ENCODE measurements around the gene CST7. TPM values are rescaled to one million over a fixed set of nuclear protein-coding genes. Genes with fewer than 3 reads are reported as not detected.

Gene CST7
- total and polyA plus RNA-seq, 2 experiments from 2014 or later: not detected

DNA sequence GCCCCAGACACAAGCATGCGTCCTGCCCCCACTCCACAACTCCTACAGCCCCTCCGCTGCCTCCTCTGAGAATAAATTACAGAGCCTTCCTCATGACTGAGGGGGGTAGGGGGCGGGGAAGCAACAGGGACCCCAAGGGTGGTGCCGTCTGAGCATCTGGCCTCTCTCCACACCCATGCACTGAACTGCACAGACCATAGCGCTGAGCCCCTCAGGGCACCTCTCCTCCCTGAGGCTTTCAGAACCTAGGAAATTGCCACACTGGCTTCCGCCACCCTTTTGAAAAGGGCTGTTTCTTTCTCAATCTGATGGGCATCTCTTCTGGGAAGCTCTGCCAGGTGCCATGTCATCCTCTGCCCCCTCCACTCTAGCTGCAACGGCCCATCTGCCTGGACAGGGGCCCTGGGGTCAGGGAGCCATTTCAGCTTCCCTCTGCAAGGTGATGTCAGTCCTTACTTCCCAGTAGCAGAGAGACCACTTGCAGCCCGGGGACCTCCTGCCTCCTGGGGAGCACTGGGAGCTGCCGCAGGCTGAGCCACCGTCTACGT is 2.5 kb downstream of the CST7 start:
- DNase-seq (ENCODE audit: low spot score) (no peak), ATAC-seq (no peak)
- peaks cover 11% of the 10 kb centered on the region for H3K9me3 Mint-ChIP-seq
- Histone ChIP-seq H3K4me1 (ENCODE audit: insufficient read depth) (no peaks in the 10 kb centered on the region), H3F3A (replicated peaks; ENCODE audit: low read depth) (no peaks in the 10 kb centered on the region), H3K27me3 (ENCODE audit: insufficient read depth) (no peaks in the 10 kb centered on the region), H4K20me1 (replicated peaks; ENCODE audit: insufficient read depth) (no peaks in the 10 kb centered on the region), H3K36me3 (ENCODE audit: insufficient read depth) (no peaks in the 10 kb centered on the region), H3K4me3 (no peak overlapping the region), H3K79me2 (replicated peaks; ENCODE audit: insufficient read depth) (no peaks in the 10 kb centered on the region), H3K27ac (ENCODE audit: low read depth) (no peak overlapping the region), H3K9me2 (ENCODE audit: insufficient read depth) (no peaks in the 10 kb centered on the region), H3K4me2 (no peak overlapping the region), H2AFZ (no peak overlapping the region)
- no peak overlapping the region for H3K4me3 Mint-ChIP-seq
- no peak overlapping the region for H3K27ac Mint-ChIP-seq
- H3K36me3 Mint-ChIP-seq (ENCODE audit: low read depth): peaks cover 3% of the 10 kb centered on the region; the same call in 1 of the 3 replicates
- H3K27me3 Mint-ChIP-seq (ENCODE audit: insufficient read depth, low read depth, poor library complexity): peaks cover 8% of the 10 kb centered on the region
- TF ChIP-seq, protein P1, sequence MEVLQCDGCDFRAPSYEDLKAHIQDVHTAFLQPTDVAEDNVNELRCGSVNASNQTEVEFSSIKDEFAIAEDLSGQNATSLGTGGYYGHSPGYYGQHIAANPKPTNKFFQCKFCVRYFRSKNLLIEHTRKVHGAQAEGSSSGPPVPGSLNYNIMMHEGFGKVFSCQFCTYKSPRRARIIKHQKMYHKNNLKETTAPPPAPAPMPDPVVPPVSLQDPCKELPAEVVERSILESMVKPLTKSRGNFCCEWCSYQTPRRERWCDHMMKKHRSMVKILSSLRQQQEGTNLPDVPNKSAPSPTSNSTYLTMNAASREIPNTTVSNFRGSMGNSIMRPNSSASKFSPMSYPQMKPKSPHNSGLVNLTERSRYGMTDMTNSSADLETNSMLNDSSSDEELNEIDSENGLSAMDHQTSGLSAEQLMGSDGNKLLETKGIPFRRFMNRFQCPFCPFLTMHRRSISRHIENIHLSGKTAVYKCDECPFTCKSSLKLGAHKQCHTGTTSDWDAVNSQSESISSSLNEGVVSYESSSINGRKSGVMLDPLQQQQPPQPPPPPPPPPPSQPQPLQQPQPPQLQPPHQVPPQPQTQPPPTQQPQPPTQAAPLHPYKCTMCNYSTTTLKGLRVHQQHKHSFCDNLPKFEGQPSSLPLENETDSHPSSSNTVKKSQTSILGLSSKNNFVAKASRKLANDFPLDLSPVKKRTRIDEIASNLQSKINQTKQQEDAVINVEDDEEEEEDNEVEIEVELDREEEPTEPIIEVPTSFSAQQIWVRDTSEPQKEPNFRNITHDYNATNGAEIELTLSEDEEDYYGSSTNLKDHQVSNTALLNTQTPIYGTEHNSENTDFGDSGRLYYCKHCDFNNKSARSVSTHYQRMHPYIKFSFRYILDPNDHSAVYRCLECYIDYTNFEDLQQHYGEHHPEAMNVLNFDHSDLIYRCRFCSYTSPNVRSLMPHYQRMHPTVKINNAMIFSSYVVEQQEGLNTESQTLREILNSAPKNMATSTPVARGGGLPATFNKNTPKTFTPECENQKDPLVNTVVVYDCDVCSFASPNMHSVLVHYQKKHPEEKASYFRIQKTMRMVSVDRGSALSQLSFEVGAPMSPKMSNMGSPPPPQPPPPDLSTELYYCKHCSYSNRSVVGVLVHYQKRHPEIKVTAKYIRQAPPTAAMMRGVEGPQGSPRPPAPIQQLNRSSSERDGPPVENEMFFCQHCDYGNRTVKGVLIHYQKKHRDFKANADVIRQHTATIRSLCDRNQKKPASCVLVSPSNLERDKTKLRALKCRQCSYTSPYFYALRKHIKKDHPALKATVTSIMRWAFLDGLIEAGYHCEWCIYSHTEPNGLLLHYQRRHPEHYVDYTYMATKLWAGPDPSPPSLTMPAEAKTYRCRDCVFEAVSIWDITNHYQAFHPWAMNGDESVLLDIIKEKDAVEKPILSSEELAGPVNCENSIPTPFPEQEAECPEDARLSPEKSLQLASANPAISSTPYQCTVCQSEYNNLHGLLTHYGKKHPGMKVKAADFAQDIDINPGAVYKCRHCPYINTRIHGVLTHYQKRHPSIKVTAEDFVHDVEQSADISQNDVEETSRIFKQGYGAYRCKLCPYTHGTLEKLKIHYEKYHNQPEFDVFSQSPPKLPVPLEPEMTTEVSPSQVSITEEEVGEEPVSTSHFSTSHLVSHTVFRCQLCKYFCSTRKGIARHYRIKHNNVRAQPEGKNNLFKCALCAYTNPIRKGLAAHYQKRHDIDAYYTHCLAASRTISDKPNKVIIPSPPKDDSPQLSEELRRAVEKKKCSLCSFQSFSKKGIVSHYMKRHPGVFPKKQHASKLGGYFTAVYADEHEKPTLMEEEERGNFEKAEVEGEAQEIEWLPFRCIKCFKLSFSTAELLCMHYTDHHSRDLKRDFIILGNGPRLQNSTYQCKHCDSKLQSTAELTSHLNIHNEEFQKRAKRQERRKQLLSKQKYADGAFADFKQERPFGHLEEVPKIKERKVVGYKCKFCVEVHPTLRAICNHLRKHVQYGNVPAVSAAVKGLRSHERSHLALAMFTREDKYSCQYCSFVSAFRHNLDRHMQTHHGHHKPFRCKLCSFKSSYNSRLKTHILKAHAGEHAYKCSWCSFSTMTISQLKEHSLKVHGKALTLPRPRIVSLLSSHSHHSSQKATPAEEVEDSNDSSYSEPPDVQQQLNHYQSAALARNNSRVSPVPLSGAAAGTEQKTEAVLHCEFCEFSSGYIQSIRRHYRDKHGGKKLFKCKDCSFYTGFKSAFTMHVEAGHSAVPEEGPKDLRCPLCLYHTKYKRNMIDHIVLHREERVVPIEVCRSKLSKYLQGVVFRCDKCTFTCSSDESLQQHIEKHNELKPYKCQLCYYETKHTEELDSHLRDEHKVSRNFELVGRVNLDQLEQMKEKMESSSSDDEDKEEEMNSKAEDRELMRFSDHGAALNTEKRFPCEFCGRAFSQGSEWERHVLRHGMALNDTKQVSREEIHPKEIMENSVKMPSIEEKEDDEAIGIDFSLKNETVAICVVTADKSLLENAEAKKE (CRISPR knock-in tag; IDR thresholded peaks at IDR 0.05): no peak
- no peak for TF ChIP-seq JUNB (IDR thresholded peaks at IDR 0.05; ENCODE audit: unreplicated experiment)
- TF ChIP-seq, protein P2, sequence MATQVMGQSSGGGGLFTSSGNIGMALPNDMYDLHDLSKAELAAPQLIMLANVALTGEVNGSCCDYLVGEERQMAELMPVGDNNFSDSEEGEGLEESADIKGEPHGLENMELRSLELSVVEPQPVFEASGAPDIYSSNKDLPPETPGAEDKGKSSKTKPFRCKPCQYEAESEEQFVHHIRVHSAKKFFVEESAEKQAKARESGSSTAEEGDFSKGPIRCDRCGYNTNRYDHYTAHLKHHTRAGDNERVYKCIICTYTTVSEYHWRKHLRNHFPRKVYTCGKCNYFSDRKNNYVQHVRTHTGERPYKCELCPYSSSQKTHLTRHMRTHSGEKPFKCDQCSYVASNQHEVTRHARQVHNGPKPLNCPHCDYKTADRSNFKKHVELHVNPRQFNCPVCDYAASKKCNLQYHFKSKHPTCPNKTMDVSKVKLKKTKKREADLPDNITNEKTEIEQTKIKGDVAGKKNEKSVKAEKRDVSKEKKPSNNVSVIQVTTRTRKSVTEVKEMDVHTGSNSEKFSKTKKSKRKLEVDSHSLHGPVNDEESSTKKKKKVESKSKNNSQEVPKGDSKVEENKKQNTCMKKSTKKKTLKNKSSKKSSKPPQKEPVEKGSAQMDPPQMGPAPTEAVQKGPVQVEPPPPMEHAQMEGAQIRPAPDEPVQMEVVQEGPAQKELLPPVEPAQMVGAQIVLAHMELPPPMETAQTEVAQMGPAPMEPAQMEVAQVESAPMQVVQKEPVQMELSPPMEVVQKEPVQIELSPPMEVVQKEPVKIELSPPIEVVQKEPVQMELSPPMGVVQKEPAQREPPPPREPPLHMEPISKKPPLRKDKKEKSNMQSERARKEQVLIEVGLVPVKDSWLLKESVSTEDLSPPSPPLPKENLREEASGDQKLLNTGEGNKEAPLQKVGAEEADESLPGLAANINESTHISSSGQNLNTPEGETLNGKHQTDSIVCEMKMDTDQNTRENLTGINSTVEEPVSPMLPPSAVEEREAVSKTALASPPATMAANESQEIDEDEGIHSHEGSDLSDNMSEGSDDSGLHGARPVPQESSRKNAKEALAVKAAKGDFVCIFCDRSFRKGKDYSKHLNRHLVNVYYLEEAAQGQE (IDR thresholded peaks at IDR 0.05; ENCODE audit: unreplicated experiment): no peak
- TF ChIP-seq CREB1 (CRISPR knock-in tag; IDR thresholded peaks at IDR 0.05; ENCODE audit: low read depth): no peak
- TF ChIP-seq ETS1 (IDR thresholded peaks at IDR 0.05): no peak
- TF ChIP-seq EZH2phosphoT487 (IDR thresholded peaks at IDR 0.05; ENCODE audit: unreplicated experiment): no peak
- TF ChIP-seq NANOG (IDR thresholded peaks at IDR 0.05; ENCODE audit: borderline replicate concordance): no peak
- H3K4me1 Mint-ChIP-seq: peaks cover 9% of the 10 kb centered on the region; the same call in 2 of the 3 replicates
